NT2/D1 (cell line): Measurements from ENCODE around the gene PSPC1.

Source experiments
- DNase-seq: peaks from one replicate; pipeline ENCODE4 v3.0.0-alpha.2; 2011; ENCODE audit warnings: low read depth, low spot score
- H3K27me3 ChIP-seq: 2 replicates; pipeline ENCODE4 v1.6.0; 2011; ENCODE audit warnings: mild to moderate bottlenecking; ENCODE audit not compliant: insufficient read length, insufficient read depth
- H3K36me3 ChIP-seq: 2 replicates; pipeline ENCODE4 v1.6.1; 2011; ENCODE audit warnings: mild to moderate bottlenecking, low read length, mixed read lengths; ENCODE audit not compliant: insufficient read depth, insufficient read length
- H3K4me1 ChIP-seq: 2 replicates; pipeline ENCODE4 v1.5.1; 2011; ENCODE audit not compliant: insufficient read depth, insufficient read length
- H3K4me3 ChIP-seq: 2 replicates; pipeline ENCODE4 v1.5.1; 2011; ENCODE audit warnings: low read depth; ENCODE audit not compliant: insufficient read length
- H3K9ac ChIP-seq: 2 replicates; pipeline ENCODE4 v1.6.0; 2011; ENCODE audit warnings: low read depth; ENCODE audit not compliant: insufficient read length
- H3K9me3 ChIP-seq: 2 replicates; pipeline ENCODE4 v1.5.1; 2011; ENCODE audit warnings: mild to moderate bottlenecking, low read length; ENCODE audit not compliant: insufficient read depth
- SUZ12 ChIP-seq: IDR thresholded peaks from 2 replicates; pipeline ENCODE4 v1.6.1; 2011; ENCODE audit not compliant: insufficient read length, insufficient read depth; ENCODE audit errors: extremely low read depth
- YY1 ChIP-seq: IDR thresholded peaks from 2 replicates; pipeline ENCODE4 v1.6.1; 2011; ENCODE audit not compliant: insufficient read length, insufficient read depth
- ZNF274 ChIP-seq: IDR thresholded peaks from 2 replicates; pipeline ENCODE4 v1.6.1; 2011; ENCODE audit warnings: mild to moderate bottlenecking, low read depth, low read length

Gene PSPC1

DNA sequence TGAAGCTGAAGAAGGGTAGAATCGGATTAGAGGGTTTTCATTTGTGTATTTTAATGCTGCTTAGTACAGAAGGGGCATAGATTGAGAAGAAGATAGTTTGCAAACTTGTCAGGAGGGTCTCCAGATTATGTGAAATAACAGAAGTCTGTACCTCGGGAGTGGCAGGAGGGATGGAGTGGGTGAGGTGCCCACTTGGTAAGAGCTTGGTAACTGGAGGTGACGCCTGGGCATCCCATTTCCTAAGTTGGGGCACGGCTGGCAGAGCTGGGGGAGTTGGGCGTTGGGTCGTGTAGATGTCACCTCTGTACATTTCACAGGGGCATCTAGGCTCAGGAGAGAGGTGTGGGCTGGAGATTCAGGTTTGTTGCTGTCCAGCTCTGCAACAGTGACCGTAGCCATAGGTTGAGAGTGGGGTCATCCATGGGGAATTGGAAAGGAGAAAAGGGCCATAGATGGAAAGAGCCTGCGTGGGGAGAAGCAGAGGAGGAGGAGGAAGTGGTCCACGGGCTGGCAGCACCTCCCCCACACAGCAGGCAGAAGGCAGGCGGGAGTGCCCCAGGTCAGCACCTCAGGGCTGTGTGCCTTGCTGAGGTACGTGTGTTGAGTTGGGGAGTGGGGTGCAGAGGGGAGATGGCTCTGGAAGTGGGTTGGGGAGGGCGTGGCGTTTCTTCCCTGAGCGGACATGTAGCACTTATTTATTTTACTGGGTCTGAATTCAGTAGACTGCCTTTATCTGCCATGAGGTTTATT is 118.1 kb downstream of the PSPC1 start:
- no peak for TF ChIP-seq SUZ12
- TF ChIP-seq YY1, result no peak
- TF ChIP-seq ZNF274, result no peak
- peaks cover 65% of the 10 kb centered on the region for H3K36me3 ChIP-seq
- H3K4me1 ChIP-seq, result no peaks in the 10 kb centered on the region
- H3K27me3 ChIP-seq, result no peaks in the 10 kb centered on the region
- no peak overlapping the region for H3K9ac ChIP-seq
- no peaks in the 10 kb centered on the region for H3K9me3 ChIP-seq
- DNase-seq, result no peak
- H3K4me3 ChIP-seq, result no peak overlapping the region

DNA sequence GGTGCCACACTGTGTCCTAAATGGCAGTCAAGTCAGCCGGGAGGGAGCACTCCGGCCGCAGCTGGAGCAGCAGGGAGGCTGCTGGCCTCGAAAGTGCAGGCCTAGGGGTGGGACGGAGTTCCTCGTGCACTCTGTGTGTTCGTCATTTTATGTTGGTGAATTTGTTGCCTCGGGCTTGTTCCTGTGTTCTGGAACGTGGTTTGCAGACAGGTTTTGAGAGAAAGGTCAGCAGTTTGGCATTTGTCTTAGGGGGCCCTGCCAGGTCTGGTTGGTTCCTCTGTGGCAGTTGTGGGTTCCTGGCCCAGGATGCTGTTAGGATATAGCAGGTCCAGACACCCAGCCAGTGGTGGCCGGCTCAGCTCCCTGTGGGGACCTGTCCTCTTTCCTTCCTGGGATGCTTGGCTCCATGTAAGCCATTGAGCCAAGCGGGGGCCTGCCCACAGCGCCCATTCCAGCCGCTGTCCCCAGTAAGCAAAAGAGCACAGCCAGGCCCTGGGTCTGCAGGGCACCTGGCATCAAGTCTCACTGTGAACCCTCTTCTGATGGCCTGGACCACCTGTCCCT is 119.2 kb downstream of the PSPC1 start:
- Histone ChIP-seq H3K9ac (no peak overlapping the region), H3K4me3 (no peak overlapping the region)
- TF ChIP-seq YY1, result no peak
- TF ChIP-seq SUZ12, result no peak
- TF ChIP-seq ZNF274, result no peak

DNA sequence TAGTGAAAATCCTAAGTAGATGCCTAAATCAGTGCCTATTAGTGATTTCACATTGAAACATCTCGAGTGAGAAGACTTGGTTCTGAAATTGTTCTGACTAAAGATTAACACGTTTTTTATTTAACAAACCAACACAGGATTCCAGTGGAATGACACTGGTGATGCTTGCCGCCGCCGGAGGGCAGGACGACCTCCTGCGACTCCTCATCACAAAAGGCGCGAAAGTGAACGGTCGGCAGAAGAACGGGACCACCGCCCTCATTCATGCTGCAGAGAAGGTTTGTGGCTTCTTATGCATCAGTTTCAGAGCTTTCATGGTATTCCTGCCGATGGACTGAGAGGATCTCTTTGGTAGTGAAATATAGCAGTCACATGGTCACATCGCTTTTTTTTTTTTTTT is 121.2 kb downstream of the PSPC1 start:
- Histone ChIP-seq H3K9ac (no peak overlapping the region), H3K9me3 (no peaks in the 10 kb centered on the region), H3K4me3 (peak overlapping the region; percentile 6), H3K27me3 (no peaks in the 10 kb centered on the region), H3K36me3 (peaks cover 51% of the 10 kb centered on the region), H3K4me1 (no peaks in the 10 kb centered on the region)
- TF ChIP-seq ZNF274, result no peak
- TF ChIP-seq SUZ12, result no peak
- no peak for TF ChIP-seq YY1
- DNase-seq, result no peak

More for the DNA sequence above, 119.2 kb downstream of the PSPC1 start:
- no peaks in the 10 kb centered on the region for H3K4me1 ChIP-seq
- peaks cover 66% of the 10 kb centered on the region for H3K36me3 ChIP-seq
- no peak for DNase-seq
- no peaks in the 10 kb centered on the region for H3K9me3 ChIP-seq
- H3K27me3 ChIP-seq, result no peaks in the 10 kb centered on the region

DNA sequence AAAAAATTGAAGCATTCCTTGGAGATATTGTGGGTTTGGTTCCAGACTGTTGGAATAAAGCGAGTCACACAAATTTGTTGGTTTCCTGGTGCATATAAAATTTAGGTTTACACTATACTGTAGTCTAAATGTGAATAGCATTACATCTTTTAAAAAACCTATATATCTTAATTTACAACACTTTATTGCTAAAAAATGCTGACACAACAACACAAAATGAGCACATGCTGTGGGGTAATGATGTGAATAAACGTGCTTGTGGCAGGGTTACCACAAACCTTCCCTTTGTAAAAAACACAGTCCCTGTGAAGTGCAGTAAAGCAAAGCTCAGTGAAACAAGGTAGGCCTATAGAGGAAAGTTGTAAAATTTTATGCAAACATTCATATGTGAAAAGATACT is 121.6 kb downstream of the PSPC1 start:
- H3K9ac ChIP-seq, result no peak overlapping the region
- H3K4me1 ChIP-seq, result no peaks in the 10 kb centered on the region
- TF ChIP-seq ZNF274 (no peak), SUZ12 (no peak), YY1 (no peak)
- H3K9me3 ChIP-seq, result no peaks in the 10 kb centered on the region
- no peak for DNase-seq
- no peaks in the 10 kb centered on the region for H3K27me3 ChIP-seq
- H3K4me3 ChIP-seq, result no peak overlapping the region
- peaks cover 47% of the 10 kb centered on the region for H3K36me3 ChIP-seq

DNA sequence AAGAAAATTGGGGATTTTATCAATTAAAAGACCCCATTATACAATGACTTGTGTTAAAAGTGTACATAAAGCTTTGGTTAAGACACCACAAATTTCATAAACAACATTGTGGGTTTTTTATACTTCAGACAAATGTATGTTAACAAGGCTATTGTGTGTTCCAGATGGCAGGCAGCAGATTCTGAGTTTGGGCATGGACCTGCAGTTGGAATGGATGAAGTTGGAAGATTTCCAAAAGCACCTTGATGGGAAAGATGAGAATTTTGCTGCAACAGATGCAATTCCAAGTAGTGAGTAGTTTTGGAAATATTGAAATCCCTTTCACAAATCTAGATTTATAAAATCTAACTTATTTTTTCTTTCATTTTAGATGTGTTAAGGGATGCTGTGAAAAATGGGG is 123.9 kb downstream of the PSPC1 start:
- no peak for DNase-seq
- Histone ChIP-seq H3K9me3 (no peaks in the 10 kb centered on the region), H3K27me3 (no peaks in the 10 kb centered on the region), H3K9ac (no peak overlapping the region), H3K4me1 (no peaks in the 10 kb centered on the region), H3K36me3 (peaks cover 38% of the 10 kb centered on the region), H3K4me3 (no peak overlapping the region)
- TF ChIP-seq YY1, result no peak
- no peak for TF ChIP-seq ZNF274
- TF ChIP-seq SUZ12, result no peak

DNA sequence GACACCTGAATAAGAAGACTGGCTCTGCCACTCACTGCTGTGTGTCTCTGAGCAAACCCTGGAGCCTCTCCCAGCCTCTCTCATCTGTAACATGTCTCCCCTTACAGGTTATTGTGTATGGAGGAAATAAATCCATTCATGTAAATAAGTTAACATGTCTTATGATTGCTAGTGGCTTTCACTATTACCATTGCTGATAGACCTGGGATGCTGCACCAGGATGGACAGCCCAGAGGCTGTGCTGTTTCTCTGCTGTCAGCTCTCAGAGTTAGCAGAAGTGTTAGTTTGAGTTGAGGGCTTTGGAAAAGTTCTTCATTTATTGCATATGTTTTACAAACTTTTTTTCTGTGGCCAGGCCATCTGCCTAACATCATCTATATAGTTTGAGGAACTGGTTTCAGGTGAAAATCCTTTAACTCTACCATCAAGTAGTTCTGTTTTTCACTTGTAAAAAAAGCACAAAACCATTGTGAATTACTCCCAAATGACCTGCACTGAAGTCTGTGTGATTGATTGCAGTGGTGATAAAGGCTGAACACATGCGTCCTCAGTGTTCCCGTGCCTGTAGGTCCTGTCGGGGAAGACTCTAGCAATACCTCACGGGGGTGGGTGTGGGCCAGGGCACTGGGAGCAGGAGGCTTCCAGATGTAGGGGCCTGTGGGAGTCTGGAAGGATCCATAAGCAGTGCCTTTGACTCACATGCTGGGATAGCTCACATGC is 124.7 kb downstream of the PSPC1 start:
- Histone ChIP-seq H3K27me3 (no peaks in the 10 kb centered on the region), H3K9ac (no peak overlapping the region)
- TF ChIP-seq ZNF274 (no peak), YY1 (no peak), SUZ12 (no peak)

More for the DNA sequence above, 124.7 kb downstream of the PSPC1 start:
- H3K4me3 ChIP-seq, result no peak overlapping the region
- no peaks in the 10 kb centered on the region for H3K9me3 ChIP-seq
- peaks cover 30% of the 10 kb centered on the region for H3K36me3 ChIP-seq
- no peaks in the 10 kb centered on the region for H3K4me1 ChIP-seq
- no peak for DNase-seq
